OCI-LY1 (cell line): ENCODE results near the gene DUSP11.

ENCODE experiments used
- H2AFZ ChIP-seq: fragments of 200-600 bp; sonication (generic), shearing (Covaris generic); 2 replicates; pipeline ENCODE4 v1.6.0; 2014; ENCODE audit warnings: antibody characterized with exemption, mild to moderate bottlenecking, low read length
- H3F3A ChIP-seq: fragments of 200-600 bp; sonication (generic), shearing (Covaris generic); 2 replicates; pipeline ENCODE4 v1.6.0; 2014; ENCODE audit warnings: mild to moderate bottlenecking, antibody characterized with exemption, low read length, moderate library complexity; ENCODE audit not compliant: insufficient read depth
- H3K27ac ChIP-seq: fragments of 200-600 bp; sonication (generic); 2 replicates; pipeline ENCODE4 v1.5.1; 2014; ENCODE audit warnings: low read length, mixed run types, mild to moderate bottlenecking, low read depth; ENCODE audit not compliant: poor library complexity, severe bottlenecking
- H3K27me3 ChIP-seq: fragments of 200-600 bp; sonication (generic); 2 replicates; pipeline ENCODE4 v1.6.0; 2014; ENCODE audit warnings: antibody characterized with exemption, mild to moderate bottlenecking, low read length, moderate library complexity; ENCODE audit not compliant: insufficient read depth
- H3K36me3 ChIP-seq: fragments of 200-600 bp; sonication (generic); 2 replicates; pipeline ENCODE4 v1.6.1; 2014; ENCODE audit warnings: mild to moderate bottlenecking, antibody characterized with exemption, low read length, moderate library complexity, mixed read lengths; ENCODE audit not compliant: insufficient read depth
- H3K4me1 ChIP-seq: fragments of 200-600 bp; sonication (generic); 2 replicates; pipeline ENCODE4 v1.5.1; 2014; ENCODE audit warnings: mild to moderate bottlenecking, low read length, moderate library complexity; ENCODE audit not compliant: insufficient read depth, severe bottlenecking
- H3K4me2 ChIP-seq: fragments of 200-600 bp; sonication (generic), shearing (Covaris generic); 2 replicates; pipeline ENCODE4 v1.6.1; 2014; ENCODE audit warnings: low read length
- H3K4me3 ChIP-seq: fragments of 200-600 bp; sonication (generic); 2 replicates; pipeline ENCODE4 v1.5.1; 2014; ENCODE audit warnings: low read length, low read depth, mild to moderate bottlenecking, mixed read lengths; ENCODE audit not compliant: poor library complexity, severe bottlenecking
- H3K79me2 ChIP-seq: fragments of 200-600 bp; shearing (Covaris generic); 2 replicates; pipeline ENCODE4 v1.6.1; 2016; ENCODE audit warnings: mixed run types, low read length, mixed read lengths; ENCODE audit not compliant: insufficient read depth
- H3K9ac ChIP-seq: fragments of 200-600 bp; sonication (generic), shearing (Covaris generic); 2 replicates; pipeline ENCODE4 v1.6.1; 2014; ENCODE audit warnings: mild to moderate bottlenecking, low read length, mixed read lengths
- H3K9me2 ChIP-seq: fragments of 200-600 bp; sonication (generic), shearing (Covaris generic); 2 replicates; pipeline ENCODE4 v1.6.1; 2014; ENCODE audit warnings: low read depth, mild to moderate bottlenecking, low read length, mixed read lengths
- H3K9me3 ChIP-seq: fragments of 200-600 bp; shearing (Covaris generic); 2 replicates; pipeline ENCODE4 v1.6.1; 2014; ENCODE audit warnings: low read length, mixed read lengths
- H4K20me1 ChIP-seq: fragments of 200-600 bp; sonication (generic), shearing (Covaris generic); 2 replicates; pipeline ENCODE4 v1.6.0; 2016; ENCODE audit warnings: mild to moderate bottlenecking, low read length; ENCODE audit not compliant: insufficient read depth
- EZH2 ChIP-seq: fragments of 200-600 bp; sonication (generic), shearing (Covaris generic); IDR thresholded peaks from 2 replicates; pipeline ENCODE4 v1.8.0; 2017; ENCODE audit warnings: borderline replicate concordance, mixed run types, mild to moderate bottlenecking, antibody characterized with exemption, low read length, moderate library complexity, mixed read lengths
- TF ChIP-seq, protein P1 (sequence below): fragments of 200-600 bp; sonication (generic), shearing (Covaris generic); IDR thresholded peaks from 2 replicates; pipeline ENCODE4 v1.5.1; 2017; ENCODE audit warnings: mild to moderate bottlenecking, antibody characterized with exemption, low read length, moderate library complexity, mixed read lengths

DUSP11 gene

GRCh38 chr2:73746877-73747208, 33.1 kb downstream of the DUSP11 start:
- Histone ChIP-seq H3K36me3 (peaks cover 17% of the 10 kb centered on the region), H3K4me3 (no peak overlapping the region)

GRCh38 chr2:73746015-73746876, 33.7 kb downstream of the DUSP11 start:
- no peaks in the 10 kb centered on the region for H3K4me1 ChIP-seq
- no peak overlapping the region for H3K9ac ChIP-seq
- H3K27me3 ChIP-seq = no peaks in the 10 kb centered on the region
- H3K4me2 ChIP-seq = no peak overlapping the region
- TF ChIP-seq, protein P1, sequence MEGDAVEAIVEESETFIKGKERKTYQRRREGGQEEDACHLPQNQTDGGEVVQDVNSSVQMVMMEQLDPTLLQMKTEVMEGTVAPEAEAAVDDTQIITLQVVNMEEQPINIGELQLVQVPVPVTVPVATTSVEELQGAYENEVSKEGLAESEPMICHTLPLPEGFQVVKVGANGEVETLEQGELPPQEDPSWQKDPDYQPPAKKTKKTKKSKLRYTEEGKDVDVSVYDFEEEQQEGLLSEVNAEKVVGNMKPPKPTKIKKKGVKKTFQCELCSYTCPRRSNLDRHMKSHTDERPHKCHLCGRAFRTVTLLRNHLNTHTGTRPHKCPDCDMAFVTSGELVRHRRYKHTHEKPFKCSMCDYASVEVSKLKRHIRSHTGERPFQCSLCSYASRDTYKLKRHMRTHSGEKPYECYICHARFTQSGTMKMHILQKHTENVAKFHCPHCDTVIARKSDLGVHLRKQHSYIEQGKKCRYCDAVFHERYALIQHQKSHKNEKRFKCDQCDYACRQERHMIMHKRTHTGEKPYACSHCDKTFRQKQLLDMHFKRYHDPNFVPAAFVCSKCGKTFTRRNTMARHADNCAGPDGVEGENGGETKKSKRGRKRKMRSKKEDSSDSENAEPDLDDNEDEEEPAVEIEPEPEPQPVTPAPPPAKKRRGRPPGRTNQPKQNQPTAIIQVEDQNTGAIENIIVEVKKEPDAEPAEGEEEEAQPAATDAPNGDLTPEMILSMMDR = no peak
- no peak for TF ChIP-seq EZH2
- no peak overlapping the region for H2AFZ ChIP-seq
- H3K79me2 ChIP-seq = no peaks in the 10 kb centered on the region
- H3K4me3 ChIP-seq = no peak overlapping the region
- H3F3A ChIP-seq = no peaks in the 10 kb centered on the region
- no peaks in the 10 kb centered on the region for H3K9me2 ChIP-seq
- H3K27ac ChIP-seq = no peak overlapping the region
- peaks cover 17% of the 10 kb centered on the region for H3K36me3 ChIP-seq
- H3K9me3 ChIP-seq = no peaks in the 10 kb centered on the region
- H4K20me1 ChIP-seq = no peaks in the 10 kb centered on the region

More at GRCh38 chr2:73746877-73747208, 33.1 kb downstream of the DUSP11 start:
- Histone ChIP-seq H3K4me1 (no peaks in the 10 kb centered on the region), H3F3A (no peaks in the 10 kb centered on the region), H3K9ac (no peak overlapping the region), H3K27ac (no peak overlapping the region), H3K27me3 (no peaks in the 10 kb centered on the region), H4K20me1 (no peaks in the 10 kb centered on the region), H3K9me3 (no peaks in the 10 kb centered on the region), H2AFZ (no peak overlapping the region), H3K9me2 (no peaks in the 10 kb centered on the region), H3K4me2 (no peak overlapping the region), H3K79me2 (no peaks in the 10 kb centered on the region)
- TF ChIP-seq, protein P1 = no peak
- TF ChIP-seq EZH2 = no peak

DNA sequence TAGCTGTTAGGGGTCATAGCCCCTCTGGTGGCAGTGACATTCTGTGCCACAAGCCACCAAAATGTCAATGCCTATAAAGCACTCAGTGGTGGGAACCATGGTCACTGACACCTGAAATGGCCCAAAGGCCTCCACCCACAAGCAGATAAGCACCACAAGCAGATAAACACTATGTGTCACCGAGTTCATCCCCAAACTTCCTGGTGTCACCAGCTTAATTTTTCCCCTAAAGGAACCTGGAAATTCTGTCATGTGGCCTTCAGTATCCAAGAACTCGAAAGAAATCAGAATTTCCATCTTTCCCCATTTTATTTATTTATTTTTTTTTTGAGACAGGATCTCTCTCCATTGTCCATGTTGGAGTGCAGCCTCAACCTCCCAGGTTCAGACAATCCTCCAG, 39.1 kb downstream of the DUSP11 start:
- H3K36me3 ChIP-seq = peaks cover 4% of the 10 kb centered on the region; the same call in 1 of the 2 replicates
- no peaks in the 10 kb centered on the region for H3F3A ChIP-seq
- TF ChIP-seq, protein P1 = no peak
- H2AFZ ChIP-seq = no peak overlapping the region
- no peak overlapping the region for H3K9ac ChIP-seq
- H3K4me3 ChIP-seq = no peak overlapping the region
- no peak overlapping the region for H3K4me2 ChIP-seq
- H3K79me2 ChIP-seq = peaks cover 11% of the 10 kb centered on the region
- H3K4me1 ChIP-seq = peaks cover 16% of the 10 kb centered on the region
- no peaks in the 10 kb centered on the region for H4K20me1 ChIP-seq
- H3K27ac ChIP-seq = no peak overlapping the region
- H3K27me3 ChIP-seq = no peaks in the 10 kb centered on the region
- no peaks in the 10 kb centered on the region for H3K9me2 ChIP-seq
- no peaks in the 10 kb centered on the region for H3K9me3 ChIP-seq
